NCI-H2227 treated with DMSO at 0.1 percent for 48 hours (cell line): ENCODE measurements around the gene POFUT2.

Experiments
- DNase-seq: peaks from one replicate; lab custom pipeline; 2025; lab: John Stamatoyannopoulos, UW

Gene POFUT2, protein sequence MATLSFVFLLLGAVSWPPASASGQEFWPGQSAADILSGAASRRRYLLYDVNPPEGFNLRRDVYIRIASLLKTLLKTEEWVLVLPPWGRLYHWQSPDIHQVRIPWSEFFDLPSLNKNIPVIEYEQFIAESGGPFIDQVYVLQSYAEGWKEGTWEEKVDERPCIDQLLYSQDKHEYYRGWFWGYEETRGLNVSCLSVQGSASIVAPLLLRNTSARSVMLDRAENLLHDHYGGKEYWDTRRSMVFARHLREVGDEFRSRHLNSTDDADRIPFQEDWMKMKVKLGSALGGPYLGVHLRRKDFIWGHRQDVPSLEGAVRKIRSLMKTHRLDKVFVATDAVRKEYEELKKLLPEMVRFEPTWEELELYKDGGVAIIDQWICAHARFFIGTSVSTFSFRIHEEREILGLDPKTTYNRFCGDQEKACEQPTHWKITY

GRCh38 chr21:45287438-45288391 lies at the start of gene POFUT2:
TSS of gene POFUT2 (minus strand) at chr21:45287895. CDS start at chr21:45287871, 24 bp downstream.
- peak; percentile 96 for DNase-seq

DNA sequence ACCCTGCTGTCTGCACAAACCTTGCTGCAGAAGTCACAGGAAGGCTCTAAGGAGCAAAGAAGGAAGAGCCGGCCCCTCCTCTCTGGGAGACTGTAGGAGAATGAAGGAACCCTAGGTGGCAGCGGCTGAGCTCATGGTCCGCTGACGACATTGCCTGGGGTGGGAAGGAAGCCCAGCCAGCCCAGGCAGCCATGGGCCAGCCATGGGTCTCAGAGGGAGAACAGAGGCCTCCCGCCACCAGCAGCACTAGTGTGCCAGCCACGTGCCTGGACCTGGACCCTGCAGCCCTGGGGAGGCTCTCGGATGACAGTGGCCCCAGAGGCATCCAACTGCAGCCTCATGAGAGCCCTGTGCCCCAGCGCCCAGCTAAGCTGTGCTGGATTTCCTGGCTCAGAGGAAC lies 49.2 kb upstream of the POFUT2 start:
- no peak for DNase-seq

DNA sequence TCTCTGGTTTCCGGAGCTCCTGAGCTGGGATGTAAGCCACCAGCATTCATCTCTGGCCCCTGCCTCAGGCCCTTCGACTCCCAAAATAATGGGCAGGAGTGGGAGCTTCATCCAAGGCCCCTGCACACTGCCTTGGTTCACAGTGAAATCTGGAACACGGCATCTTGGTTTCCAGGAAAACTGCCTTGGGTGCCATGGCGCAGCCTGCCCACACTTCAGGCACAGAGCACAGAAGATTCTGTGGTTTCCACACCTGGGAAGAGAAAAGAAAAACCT lies 48.8 kb upstream of the POFUT2 start:
- no peak for DNase-seq

- DNase-seq, result no peak
These were observed 48.3 kb upstream of the POFUT2 start for GRCh38 chr21:45335761-45336534.

DNA sequence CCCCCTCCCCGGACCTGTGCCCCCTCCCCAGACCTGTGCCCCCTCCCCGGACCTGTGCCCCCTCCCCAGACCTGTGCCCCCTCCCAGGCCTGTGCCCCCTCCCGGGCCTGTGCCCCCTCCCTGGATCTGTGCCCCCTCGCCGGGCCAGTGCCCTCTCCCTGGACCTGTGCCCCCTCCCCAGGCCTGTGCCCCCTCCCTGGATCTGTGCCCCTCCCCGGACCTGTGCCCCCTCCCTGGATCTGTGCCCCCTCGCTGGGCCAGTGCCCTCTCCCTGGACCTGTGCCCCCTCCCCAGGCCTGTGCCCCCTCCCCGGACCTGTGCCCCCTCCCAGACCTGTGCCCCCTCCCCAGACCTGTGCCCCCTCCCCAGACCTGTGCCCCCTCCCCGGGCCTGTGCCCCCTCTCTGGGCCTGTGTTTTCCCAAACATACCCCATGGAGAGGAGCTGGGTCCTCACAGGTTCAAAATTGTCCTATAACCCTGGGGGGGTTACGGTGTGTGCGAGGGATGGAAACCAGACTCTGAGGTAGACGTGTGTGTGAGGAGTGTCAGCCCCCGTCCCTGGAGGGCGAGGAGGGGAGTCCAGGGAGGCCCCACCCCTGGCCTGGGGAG lies 47.6 kb upstream of the POFUT2 start:
- DNase-seq, result no peak

DNA sequence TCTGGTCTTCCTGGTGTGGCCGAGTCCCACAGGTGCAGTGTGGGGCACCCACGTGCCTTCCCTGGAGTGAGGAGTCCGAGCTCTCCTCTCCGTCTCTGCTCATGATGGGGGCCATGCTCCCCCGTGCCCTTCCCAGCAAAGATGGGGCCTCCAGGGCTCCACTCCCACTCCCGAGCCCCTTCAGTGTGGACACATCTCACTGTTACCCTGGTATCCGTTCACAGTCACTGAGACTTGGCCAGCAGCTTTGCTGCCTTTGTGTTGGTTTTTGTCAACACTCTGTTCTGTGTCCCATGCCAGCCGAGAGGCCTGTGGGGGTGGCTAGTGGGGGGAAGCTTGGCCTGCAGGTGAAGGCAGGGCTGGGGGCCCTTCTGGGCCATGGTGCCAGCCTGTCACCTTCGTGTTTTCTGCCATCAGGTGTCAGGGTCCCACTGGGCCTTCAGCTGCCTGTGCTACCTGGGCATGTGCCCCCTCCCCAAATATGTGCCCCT lies 46.9 kb upstream of the POFUT2 start:
- DNase-seq, result no peak

- no peak for DNase-seq
These were observed 46.4 kb upstream of the POFUT2 start for GRCh38 chr21:45334134-45334533.

DNA sequence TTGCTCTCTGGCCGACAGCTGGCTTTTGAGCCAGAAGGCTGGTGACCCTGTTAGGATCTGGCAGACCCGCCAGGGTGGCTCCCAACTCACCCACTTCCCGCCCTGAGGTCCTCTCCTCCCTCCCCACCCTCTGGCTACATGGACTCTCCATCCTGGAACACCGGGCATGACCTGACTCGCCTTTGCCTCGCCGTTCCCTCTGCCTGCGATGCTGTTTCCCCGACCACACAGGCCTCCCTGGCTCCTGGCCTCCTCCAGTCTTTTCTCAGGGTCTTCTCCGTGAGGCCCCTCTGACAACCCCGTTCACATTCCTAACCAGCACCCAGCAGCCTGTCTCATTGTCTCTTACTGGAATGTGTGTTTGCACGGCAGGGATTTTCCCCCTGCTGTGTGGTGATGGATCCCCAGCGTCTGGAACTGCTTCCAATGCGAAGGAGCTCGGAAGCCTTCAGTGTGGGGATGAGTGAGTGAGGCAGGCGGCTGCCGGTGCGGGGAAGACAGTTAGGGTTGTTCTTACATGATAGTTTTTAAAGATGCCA lies 46.0 kb upstream of the POFUT2 start:
- no peak for DNase-seq

- no peak for DNase-seq
These were observed 45.4 kb upstream of the POFUT2 start for GRCh38 chr21:45332981-45333582.

DNA sequence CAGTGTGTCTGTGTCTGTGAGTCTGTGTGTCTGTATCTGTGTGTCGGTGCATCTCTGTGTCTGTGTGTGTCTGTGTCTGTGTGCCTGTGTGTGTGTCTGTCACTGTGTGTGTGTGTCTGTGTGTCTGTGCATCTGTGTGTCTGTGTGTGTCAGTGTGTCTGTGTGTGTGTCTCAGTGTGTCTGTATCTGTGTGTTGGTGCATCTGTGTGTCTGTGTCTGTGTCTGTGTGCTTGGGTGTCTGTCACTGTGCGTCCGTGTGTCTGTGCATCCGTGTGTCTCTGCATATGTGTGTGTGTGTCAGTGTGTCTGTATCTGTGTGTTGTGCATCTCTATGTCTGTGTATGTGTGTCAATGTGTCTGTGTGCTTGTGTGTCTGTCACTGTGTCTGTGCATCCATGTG lies 44.7 kb upstream of the POFUT2 start:
- no peak for DNase-seq

DNA sequence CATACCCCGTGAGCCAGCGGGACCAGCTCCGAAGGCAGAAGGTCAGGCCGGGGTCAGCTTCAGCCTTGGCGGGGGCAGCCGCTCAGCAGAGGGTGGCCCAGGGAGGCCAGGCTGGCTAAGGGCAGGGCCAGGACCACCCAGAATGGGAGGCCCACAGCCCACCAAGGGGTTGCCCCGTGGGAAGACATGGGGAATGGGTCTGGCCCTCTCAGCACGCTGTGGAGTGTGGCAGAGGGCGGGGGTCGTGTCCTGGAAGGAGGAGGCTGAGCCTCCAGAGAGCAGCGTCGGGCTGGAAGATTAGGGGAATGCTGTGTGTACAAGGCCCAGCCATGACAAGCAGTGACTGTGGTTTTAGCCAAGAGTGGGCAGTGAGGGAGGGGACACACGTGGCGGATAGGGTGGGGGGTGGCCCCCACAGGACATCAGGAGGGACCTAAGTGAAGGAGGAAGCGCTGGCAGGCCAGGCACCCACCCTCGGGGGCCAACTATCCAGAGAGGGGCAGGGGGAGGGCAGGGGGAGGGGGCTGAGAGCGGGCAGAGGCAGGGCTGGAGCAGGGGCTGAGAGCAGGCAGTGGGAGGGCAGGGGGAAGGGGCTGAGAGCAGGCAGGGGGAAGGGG lies 43.9 kb upstream of the POFUT2 start:
- no peak for DNase-seq

GRCh38 chr21:45330851-45331261 lies 43.2 kb upstream of the POFUT2 start:
- DNase-seq, result no peak

GRCh38 chr21:45330075-45330781 lies 42.5 kb upstream of the POFUT2 start:
- no peak for DNase-seq

- no peak for DNase-seq
These were observed 41.8 kb upstream of the POFUT2 start for GRCh38 chr21:45329261-45330074.

GRCh38 chr21:45328198-45329091 lies 40.8 kb upstream of the POFUT2 start:
- DNase-seq, result no peak

DNA sequence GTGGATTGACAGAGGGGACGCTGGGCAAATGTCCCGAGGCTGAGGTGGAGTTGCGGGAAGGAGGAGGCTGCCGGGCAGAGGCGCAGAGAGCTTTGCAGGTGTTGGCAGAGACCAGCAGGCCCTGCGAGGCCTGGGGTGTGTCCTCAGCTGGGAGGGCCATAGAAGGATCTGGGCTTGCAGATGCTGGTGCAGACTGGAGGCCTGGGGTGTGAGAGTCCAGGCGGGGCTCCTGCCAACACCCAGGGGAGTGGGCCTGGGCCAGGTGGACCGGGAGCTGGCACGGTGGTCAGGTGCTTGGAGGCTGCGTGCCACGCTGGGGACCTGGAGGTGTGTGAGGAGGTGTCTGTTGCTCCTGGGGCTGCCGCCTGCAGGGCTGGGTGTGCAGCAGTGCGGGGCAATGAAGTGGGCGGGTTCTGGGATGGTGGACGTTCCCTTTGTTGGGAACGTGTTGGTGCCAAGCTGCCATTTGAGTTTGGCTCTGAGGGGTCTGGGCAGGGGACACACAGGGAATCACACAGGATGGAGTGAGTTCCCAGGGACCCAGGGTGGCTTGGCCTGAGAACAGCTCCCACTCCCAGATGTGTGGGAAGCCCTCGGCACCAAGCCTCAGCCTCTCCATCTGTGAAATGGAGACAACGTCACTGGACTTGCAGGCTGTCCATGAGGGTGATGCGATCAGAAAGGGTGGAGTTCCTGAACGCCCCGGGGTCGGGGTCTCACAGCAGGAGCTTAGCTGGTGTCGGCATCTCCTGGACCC lies 39.9 kb upstream of the POFUT2 start:
- DNase-seq, result no peak

DNA sequence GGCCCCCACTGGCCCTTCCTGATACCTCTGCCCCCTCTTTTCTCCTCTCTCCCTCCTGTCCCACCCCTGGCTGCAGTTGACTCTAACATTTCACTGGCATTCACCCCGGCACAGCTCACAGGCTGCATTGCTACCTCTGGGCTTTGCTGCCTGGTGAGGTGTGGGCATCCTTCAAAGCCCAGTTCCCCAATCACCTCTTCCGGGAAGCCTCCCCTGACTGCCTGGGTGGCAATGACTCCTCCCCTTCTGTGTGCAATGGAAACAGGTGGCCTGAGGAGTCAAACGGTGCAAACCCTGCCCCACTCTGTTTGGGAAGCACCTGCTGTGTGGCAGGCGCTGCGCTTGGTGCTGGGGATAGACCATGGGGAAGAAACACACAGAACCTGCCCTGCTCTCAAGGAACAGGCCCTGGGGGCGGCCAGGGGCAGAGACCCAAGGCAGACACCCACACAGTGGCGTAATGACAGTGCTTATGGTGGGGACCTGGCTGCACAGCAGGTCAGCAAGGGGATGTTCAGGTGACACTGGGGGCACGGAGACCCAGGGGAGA lies 39.3 kb upstream of the POFUT2 start:
- DNase-seq, result no peak
